Lower leg skin (tissue), 4 donors: ENCODE data around the gene STRA8. TPM values are rescaled to one million over a fixed set of nuclear protein-coding genes. Genes with fewer than 3 reads are reported as not detected.

Experiments used
- DNase-seq, 2 donors: peaks; one replicate each; pipeline ENCODE4 v3.0.0-alpha.2; 2019; ENCODE audit warnings: low spot score in 2 of 2
- H3K4me3 ChIP-seq: fragments of 200-600 bp; sonication (generic); 2 replicates; pipeline ENCODE4 v1.5.1; 2017; ENCODE audit warnings: mild to moderate bottlenecking, low read depth; ENCODE audit not compliant: poor library complexity, severe bottlenecking
- POLR2A ChIP-seq, 2 donors: fragments of 450-650 bp; IDR thresholded peaks; one replicate each; pipeline ENCODE4 v1.6.1; 2016 to 2017; ENCODE audit warnings: antibody characterized with exemption in 2 of 2, mild to moderate bottlenecking in 1 of 2, moderate library complexity in 1 of 2
- WGBS, 2 donors: methylation state at CpG; one replicate each; pipeline ENCODE4 v1.1.5; 2018; 5-methylcytosine and 5-hydroxymethylcytosine counted together
- intact Hi-C: fragments of 100-400 bp; cut with DNase I; formaldehyde crosslinking; loops from one replicate; pipeline ENCODE4 v1.15.0; 2023; ENCODE audit warnings: low total_unique reads
- total RNA-seq, 4 donors: library from RNA; depleted of rRNA; stranded (reverse); fragments of >200 nt; gene quantifications; one replicate each; pipeline ENCODE4 v1.1.0, GENCODE V29; 2016
- TF ChIP-seq, protein P1 (sequence below), 3 donors: fragments of 450-650 bp; IDR thresholded peaks; one replicate each; pipeline ENCODE4 v1.5.1; 2016; ENCODE audit warnings: antibody characterized with exemption in 3 of 3, mild to moderate bottlenecking in 3 of 3, moderate library complexity in 2 of 3

Gene STRA8
- total RNA-seq, 4 donors from 2014 or later = 0.36 to 5.5 TPM; not detected in 2

DNA sequence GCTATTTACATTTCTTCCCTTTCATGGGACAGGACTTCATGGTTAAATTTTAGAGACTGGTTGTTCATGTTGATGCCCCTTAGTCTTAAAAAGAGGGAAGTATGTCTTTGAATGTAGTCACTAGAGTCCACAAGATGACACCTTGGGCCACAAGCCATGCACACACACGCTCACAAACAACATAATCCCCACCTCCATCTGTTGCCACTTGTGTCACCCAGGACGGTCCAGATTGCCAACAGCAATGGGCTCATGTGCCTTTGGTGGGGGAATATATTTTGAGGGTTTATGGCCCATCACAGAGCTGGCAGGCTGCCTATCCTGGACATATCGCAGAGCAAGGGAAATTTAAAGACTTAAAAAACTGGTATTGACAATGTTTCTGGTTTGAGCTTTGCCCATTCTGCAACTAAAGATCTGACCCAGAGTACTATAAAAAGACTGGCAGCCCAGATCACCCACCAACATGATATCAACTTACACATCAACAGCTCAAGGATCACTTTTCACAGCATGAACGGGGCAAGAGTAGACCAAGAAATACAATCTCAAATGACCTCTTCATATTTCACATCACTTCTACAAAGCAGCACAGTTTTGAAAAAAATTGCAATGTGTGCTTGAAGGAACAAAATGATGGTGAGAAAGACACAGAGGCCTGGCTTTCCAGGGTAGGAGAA is 50.5 kb downstream of the STRA8 start:
- intact Hi-C loops = no loop called here
- peak in 1 of 2 donors; percentile 49 for DNase-seq

DNA sequence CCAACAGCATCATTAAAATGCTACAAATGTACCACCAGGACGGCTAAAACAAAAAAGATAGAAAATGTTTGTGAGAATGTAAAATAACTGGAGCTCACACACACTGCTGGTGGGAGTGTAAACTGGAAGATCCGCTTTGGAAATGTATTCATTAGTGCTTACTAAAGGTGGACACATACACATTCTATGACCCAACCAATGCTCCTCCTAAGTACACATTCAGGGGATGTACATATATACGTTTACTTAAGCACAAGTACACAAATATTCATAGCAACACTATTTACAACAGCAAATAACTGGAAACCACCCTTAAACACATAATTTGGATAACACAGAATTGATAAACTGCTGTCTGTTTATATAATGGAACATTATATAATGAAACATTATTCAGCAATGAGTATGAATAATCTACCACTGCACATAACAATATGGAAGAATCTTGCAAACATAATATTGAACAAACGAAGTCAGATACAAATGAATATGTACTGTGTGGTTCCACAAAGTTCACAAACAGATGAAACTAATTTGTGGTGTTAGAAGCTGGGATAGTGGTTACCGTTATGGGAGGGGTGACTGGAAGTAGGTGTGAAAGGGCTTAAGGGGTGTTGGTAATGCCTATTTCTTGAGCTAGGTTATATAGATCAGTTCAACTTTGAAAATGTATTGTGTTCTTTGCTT is 52.1 kb downstream of the STRA8 start:
- intact Hi-C loops = no loop called here
- TF ChIP-seq POLR2A (IDR thresholded peaks at IDR 0.05) = no peak
- TF ChIP-seq, protein P1, sequence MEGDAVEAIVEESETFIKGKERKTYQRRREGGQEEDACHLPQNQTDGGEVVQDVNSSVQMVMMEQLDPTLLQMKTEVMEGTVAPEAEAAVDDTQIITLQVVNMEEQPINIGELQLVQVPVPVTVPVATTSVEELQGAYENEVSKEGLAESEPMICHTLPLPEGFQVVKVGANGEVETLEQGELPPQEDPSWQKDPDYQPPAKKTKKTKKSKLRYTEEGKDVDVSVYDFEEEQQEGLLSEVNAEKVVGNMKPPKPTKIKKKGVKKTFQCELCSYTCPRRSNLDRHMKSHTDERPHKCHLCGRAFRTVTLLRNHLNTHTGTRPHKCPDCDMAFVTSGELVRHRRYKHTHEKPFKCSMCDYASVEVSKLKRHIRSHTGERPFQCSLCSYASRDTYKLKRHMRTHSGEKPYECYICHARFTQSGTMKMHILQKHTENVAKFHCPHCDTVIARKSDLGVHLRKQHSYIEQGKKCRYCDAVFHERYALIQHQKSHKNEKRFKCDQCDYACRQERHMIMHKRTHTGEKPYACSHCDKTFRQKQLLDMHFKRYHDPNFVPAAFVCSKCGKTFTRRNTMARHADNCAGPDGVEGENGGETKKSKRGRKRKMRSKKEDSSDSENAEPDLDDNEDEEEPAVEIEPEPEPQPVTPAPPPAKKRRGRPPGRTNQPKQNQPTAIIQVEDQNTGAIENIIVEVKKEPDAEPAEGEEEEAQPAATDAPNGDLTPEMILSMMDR (IDR thresholded peaks at IDR 0.05) = no peak
- DNase-seq = no peak
- 73 to 76% methylated on average over 5 of the region's 5 CpGs for WGBS, 2 donors
- no peak overlapping the region for H3K4me3 ChIP-seq

More for the DNA sequence above, 50.5 kb downstream of the STRA8 start:
- TF ChIP-seq, protein P1 (IDR thresholded peaks at IDR 0.05) = no peak
- TF ChIP-seq POLR2A (IDR thresholded peaks at IDR 0.05) = no peak
- H3K4me3 ChIP-seq = no peak overlapping the region
- 84 to 91% methylated on average over 4 of the region's 4 CpGs for WGBS, 2 donors

DNA sequence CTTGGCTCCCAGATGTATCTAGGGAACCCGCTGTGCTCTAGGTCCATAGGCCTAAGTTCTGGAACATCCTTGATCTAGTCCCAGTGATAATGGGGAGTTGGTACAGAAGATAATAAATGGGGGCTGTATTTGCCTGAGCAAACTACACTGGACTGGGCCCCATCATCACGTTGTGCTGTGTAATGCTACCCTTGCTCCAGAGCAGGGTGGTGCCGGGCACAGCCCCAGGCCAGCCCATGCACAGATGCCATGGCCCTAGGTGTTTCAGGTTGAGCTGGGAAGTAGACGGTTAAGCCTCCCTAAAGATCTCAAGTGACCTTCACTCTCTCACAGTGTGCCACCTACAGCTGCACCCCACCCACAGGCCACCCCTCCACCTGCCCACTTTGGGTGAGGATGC is 53.2 kb downstream of the STRA8 start:
- peak in 1 of 2 donors; percentile 59 for DNase-seq
- 80 to 83% methylated on average over 4 of the region's 4 CpGs for WGBS, 2 donors
- intact Hi-C loops = no loop called here
- TF ChIP-seq POLR2A (IDR thresholded peaks at IDR 0.05) = no peak
- TF ChIP-seq, protein P1 (IDR thresholded peaks at IDR 0.05) = no peak
- H3K4me3 ChIP-seq = no peak overlapping the region

DNA sequence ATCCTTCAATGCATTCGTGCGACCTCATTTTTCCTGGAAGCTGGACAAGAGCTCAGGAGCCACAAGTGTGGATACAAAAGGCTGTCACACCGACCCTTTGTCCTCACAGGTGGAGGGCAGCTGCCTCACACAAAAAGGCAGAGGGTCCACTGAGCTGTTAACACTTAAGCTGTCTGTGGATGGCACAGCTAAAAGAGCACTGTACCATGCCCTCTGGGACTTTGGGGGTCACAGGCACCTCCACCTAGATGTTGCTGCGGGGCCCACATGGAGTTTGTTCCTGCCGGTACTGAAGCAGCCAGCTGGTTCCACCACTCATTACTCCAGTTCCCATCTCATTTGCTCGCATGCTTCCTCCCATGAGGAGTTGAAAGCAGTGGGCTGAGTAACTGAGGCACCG is 57.0 kb downstream of the STRA8 start:
- H3K4me3 ChIP-seq = no peak overlapping the region
- TF ChIP-seq, protein P1 (IDR thresholded peaks at IDR 0.05) = no peak
- TF ChIP-seq POLR2A (IDR thresholded peaks at IDR 0.05) = no peak
- peak in 1 of 2 donors; percentile 60 for DNase-seq
- intact Hi-C loops = no loop called here
- WGBS, 2 donors = 88 to 91% methylated on average over 6 to 7 of the region's 7 CpGs

DNA sequence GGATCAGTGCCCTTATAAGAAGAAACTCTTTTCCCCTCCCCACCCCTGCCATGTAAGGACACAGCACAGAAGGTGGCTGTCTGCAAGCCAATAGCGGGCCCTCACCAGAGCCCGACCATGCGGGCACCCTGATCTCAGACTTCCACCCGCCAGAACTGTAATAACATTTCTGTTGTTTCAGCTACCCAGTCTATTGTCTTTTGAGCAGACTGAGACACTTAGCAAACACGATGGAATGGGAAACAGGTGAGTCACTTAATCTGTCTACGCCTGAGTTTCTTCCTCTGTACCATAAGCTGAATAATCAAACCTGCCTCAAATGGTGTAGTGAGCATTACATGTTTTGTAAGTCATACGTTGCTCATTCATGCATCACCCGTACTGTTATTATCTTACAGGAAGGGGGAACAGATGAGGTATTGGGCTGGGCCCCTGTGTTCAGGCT is 58.2 kb downstream of the STRA8 start:
- intact Hi-C loops = no loop called here
- peak in 1 of 2 donors; percentile 60 for DNase-seq
- no peak for TF ChIP-seq POLR2A (IDR thresholded peaks at IDR 0.05)
- H3K4me3 ChIP-seq = no peak overlapping the region
- 57 to 76% methylated on average over 8 of the region's 8 CpGs for WGBS, 2 donors

DNA sequence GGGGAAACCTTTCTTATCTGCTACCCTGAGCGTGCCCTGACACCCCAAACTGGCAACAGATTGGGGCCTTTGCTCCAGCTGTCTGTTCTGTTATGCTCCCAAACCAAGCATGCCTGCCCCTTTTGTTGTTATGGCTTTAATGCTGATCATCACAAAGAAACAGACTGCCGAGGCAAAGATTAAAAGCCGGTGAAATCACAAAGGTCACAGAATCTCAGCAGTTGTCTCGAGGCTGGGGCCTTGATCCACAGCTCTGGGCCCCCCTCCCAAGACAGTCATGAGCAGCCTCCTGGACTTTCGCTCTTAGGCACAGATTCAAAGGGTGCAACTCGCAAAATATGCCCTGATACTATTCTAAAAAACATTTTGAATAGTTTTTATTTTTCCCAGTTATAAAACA is 65.6 kb downstream of the STRA8 start:
- peak in 1 of 2 donors; percentile 12 for DNase-seq
- 73 to 81% methylated on average over 6 of the region's 6 CpGs for WGBS, 2 donors
- H3K4me3 ChIP-seq = no peak overlapping the region
- intact Hi-C loops = no loop called here
- TF ChIP-seq, protein P1 (IDR thresholded peaks at IDR 0.05) = no peak
- no peak for TF ChIP-seq POLR2A (IDR thresholded peaks at IDR 0.05)
